IPS DF 19.7 (cell line): ENCODE results near the gene HECW1.

Experiments
- DNase-seq: peaks from one replicate; pipeline ENCODE4 v3.0.0-alpha.2; 2013; ENCODE audit warnings: low read depth, low spot score

Gene HECW1

DNA sequence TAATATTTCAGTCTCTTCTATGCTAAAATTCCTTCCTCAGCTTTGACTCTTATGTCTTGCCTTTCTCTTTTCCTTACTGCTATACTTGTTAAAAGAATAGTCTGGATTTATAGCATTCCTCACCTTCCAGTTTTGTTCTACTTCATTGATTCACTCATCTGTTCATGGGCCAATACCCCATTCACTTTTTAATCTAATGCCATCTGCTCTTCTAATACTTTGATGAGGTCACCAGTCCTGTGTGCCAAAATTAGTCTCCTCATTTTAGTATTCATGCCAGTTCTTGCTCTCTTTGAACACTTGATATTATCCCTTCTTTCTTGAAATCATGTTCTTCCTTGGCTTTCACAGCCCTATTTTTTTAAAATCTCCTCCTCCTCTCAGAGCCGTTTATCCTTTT, 489.8 kb downstream of the HECW1 start:
- DNase-seq, result no peak

- DNase-seq, result no peak
Measured at GRCh38 chr7:43604251-43604650, 491.8 kb downstream of the HECW1 start.

DNA sequence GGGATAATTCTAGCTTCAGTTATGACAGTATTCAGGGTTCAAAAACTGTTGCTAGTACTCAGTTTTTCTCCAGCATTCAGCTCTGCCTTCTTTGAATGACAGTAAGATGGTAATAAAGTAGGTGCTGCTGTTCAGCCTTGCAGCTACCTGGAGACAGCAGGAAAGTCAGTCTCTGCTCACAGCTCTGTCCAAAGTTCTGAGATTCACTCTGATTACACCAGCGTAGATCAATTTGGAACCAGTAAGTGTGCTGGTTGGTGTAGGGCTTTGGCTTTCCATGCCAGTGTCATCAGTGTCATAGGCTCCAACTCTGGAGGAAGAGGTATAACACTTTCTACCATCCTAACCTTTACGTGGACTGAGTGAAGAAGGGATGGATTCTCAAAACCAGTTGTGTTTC, 496.6 kb downstream of the HECW1 start:
- no peak for DNase-seq

DNA sequence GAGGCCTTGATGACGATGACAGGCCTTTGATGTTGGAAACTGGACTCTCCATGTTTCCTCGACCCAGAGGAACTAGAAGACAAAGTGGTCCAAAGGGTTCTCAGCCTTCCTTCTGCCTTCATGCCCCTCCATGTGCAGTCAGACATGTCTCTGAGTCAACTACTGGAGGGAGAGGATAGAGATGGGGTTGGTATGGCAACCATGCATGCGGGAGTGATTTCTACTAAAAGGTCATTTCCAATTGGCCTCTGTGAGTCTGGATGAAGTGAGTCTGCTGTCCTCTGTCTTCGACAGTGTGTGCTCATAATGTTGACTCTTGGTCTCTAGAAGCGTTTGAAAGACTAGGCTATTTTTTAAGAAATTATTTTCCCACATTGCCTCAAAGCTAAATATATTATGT, 499.7 kb downstream of the HECW1 start:
- DNase-seq, result no peak

GRCh38 chr7:43612599-43613589, 500.4 kb downstream of the HECW1 start:
- no peak for DNase-seq
